Measurements from ENCODE around the gene AGPAT4. TPM values are rescaled to one million over a fixed set of nuclear protein-coding genes. Genes with fewer than 3 reads are reported as not detected.

Gene AGPAT4
- total RNA-seq, 4 donors from 2014 or later = 7.2 to 20.2 (median 12.5) TPM

DNA sequence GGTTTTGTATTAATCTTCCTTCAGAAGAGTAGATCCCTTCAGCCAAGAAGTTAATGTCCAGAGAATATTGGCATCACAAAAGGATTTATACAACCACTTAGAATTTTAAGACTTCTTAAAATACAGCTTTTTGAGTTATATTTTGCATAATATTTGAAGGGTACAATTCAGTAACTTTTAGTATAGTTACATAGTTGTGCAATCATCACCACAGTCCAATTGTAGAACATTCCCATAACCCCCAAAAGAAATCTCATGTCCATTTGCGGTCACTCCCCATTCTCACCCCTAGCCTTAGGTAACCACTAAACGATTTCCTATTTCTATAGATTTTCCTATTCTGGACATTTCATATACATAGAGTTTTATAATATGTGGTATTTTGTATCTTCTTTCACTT, 155.9 kb downstream of the AGPAT4 start:
- ATAC-seq (ENCODE audit: low FRiP score) (no peak), DNase-seq (ENCODE audit: low spot score) (no peak)
- TF ChIP-seq CTCF (IDR thresholded peaks at IDR 0.05) = no peak

- no peak for ATAC-seq (ENCODE audit: low FRiP score)
- no peak for DNase-seq (ENCODE audit: low spot score)
- TF ChIP-seq CTCF (IDR thresholded peaks at IDR 0.05) = no peak
Measured at GRCh38 chr6:161117308-161117707, 156.6 kb downstream of the AGPAT4 start.

- TF ChIP-seq CTCF (IDR thresholded peaks at IDR 0.05) = no peak
- no peak for DNase-seq (ENCODE audit: low spot score)
Measured at GRCh38 chr6:161116554-161116953, 157.3 kb downstream of the AGPAT4 start.

GRCh38 chr6:161115468-161115867, 158.4 kb downstream of the AGPAT4 start:
- ATAC-seq (ENCODE audit: low FRiP score) = no peak
- TF ChIP-seq CTCF (IDR thresholded peaks at IDR 0.05) = no peak
- DNase-seq (ENCODE audit: low spot score) = no peak

More at GRCh38 chr6:161116554-161116953, 157.3 kb downstream of the AGPAT4 start:
- no peak for ATAC-seq (ENCODE audit: low FRiP score)

DNA sequence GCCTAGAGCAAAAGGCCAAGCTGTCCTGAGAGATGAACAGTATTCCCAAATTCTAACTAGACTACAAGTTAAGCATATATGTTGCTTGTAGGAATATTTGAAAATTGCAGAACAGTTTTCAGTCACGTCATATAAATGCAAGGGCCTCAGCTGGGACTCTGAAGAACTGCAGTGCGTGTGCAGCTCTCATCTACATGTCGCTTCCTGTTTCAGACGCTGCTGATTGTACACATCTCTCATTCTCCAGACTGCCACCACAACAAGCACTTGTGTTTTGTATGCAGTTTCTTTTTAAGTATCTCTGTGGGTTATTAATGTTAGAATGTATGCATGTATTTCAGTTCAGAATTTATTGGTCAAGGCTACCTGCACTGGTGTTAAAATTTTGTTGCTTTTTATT, 162.6 kb downstream of the AGPAT4 start:
- TF ChIP-seq CTCF (IDR thresholded peaks at IDR 0.05) = no peak
- ATAC-seq (ENCODE audit: low FRiP score) = no peak
- DNase-seq (ENCODE audit: low spot score) = no peak

DNA sequence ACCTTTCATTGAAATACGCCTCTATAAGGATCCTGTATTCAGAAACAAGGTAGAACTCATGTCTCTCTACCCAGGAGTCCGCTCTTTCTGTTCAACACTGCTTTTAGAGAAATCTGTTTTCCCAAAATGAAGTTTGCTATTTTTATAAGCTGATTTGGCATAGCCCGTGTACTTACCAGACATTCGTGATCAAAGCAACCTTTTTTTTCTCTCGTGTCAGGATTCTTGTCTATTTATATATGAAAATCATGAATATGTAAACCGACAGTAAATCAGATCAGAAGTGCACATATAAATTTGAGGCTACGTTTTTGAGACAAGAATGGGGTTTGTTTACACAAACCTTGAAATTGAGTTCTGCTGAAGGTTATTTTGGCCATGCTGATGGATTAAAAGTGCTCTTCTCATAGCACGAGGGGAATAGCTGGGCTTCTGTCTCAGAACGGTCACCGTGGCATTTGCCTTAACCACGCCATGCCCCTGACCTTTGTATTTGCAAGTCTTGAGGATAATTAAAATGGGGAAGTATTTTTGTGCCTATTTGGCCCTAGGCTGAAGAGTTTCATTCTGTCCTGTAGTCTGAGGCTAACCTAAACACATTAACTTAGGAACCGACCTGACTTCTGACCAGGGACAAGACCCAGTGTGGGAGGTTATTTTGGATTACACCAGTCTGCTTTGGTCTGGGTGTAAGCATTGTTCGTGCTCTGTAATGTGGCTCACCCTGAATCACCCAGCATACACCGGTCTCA, 163.7 kb downstream of the AGPAT4 start:
- no peak for DNase-seq (ENCODE audit: low spot score)
- no peak for ATAC-seq (ENCODE audit: low FRiP score)
- TF ChIP-seq CTCF (IDR thresholded peaks at IDR 0.05) = no peak

- DNase-seq (ENCODE audit: low spot score) (no peak), ATAC-seq (ENCODE audit: low FRiP score) (no peak)
- no peak for TF ChIP-seq CTCF (IDR thresholded peaks at IDR 0.05)
Measured at GRCh38 chr6:161109366-161109765, 164.5 kb downstream of the AGPAT4 start.
